GM18526 (cell line): ENCODE results near the gene UBXN11.

Experiments
- POLR2A ChIP-seq: IDR thresholded peaks from 3 replicates; pipeline ENCODE4 v1.6.1; 2011; ENCODE audit not compliant: insufficient read length; ENCODE audit errors: extremely low read depth

The UBXN11 gene

DNA sequence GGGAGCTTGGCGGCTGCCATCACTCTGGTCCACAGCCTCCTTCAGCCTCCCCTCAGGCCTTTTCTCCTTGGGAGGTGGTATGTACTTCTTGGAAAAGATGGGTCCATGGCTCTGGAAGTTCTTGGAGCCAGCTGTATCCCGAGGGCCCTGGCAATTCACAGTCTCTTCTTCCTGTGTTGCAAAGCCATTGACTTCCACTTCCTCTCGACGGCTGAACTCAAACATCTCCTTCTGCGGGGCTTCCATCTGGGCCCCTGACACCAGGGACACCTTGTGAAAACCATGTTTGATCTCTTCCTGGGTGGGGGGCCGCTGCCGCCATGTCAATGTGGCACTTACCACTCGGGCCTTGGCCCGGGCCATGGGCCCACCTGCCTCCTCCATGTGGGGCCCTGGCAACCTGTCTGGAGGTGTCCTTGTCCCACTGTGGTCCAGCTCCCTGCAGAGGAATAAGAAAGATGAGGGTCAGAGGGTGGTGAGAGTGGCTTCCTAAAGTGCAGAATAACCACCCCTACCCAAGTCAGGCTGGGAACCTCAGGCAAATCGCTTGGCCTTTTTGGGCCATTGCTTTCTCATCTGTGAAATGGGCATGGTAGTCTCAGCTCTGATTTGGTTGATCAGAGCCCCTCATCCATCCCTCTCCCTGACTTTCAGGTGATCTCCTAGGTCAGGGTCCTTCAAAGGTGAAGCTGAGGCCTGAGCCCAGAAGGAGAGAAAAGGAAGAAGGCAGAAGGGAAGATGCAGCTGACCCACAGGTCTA lies 40.0 kb upstream of the UBXN11 start:
- TF ChIP-seq POLR2A, result no peak

DNA sequence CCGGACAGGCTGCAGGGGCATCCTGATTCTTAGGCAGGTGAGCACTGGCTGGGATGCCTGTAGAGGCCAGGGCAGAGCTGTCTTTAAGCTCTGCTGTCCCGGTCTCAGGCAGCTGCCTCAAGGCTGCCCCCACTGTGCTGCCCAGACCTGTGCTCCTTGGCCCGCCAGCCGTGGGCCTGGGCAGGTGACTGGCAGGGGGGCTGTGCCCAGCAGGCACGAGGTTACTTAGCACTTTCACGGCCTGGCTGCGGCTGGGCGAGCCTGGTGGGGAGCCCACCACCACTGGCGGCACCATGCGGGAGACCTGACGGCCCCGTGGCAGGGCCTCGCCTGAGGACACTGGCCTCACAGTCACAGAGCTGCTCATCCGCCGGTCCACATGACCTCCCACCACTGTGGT lies 39.3 kb upstream of the UBXN11 start:
- TF ChIP-seq POLR2A, result no peak

DNA sequence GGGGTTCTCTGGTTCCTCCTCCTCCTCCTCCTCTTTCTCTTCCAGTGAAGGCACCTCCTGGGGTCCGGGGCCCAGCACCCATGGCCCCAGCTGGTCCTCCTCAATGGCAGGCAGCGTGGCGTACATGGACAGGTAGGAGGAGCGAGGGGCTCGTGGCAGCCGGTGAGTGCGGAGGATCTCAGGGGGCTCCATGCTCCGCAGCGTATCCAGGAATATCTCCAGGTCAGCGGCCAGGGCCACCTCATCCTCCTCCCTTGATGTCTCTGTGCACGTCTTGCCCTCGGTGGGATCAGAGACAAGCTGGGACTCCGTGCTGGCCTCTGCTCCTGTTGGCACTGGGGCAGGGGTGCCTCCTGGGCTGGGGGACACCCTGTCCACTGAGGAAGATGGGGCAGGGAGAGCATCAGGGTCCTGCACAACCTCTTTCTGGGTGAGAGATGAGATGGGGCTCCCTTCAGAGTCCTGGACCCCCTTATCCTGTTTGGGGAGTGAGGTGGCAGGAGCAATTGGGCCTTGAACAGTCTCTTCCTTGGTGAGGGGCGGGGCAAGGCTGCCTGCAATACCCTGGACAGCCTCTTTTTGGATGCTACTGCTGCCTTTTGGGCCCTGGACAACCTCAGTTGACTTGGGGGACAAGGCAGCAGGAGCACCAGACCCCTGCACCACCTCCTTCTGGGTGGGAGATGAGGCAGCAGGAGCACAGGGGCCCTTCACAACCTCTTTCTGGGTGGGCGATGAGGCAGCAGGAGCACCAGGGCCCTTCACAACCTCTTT lies 37.9 kb upstream of the UBXN11 start:
- TF ChIP-seq POLR2A, result no peak

DNA sequence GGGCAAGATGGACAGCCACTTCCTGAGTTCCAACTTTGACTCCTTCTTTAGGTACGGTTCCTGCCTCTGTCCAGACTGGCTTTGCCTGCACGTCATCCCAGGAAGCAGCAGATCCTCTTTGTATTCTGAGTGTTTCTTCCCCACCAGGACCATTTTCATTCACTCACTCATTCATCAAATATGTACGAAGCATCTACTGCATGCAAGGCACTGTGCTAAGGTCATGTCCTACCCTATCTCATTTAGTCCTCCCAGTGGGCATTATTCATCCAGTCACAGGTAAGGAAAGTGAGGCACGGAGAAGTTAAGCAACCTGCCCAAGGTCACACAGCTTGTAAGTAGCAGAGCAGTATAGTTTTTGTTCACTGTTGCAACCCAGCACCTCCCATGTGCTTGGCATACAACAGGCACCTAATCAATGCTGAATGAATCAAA lies 33.6 kb upstream of the UBXN11 start:
- no peak for TF ChIP-seq POLR2A

DNA sequence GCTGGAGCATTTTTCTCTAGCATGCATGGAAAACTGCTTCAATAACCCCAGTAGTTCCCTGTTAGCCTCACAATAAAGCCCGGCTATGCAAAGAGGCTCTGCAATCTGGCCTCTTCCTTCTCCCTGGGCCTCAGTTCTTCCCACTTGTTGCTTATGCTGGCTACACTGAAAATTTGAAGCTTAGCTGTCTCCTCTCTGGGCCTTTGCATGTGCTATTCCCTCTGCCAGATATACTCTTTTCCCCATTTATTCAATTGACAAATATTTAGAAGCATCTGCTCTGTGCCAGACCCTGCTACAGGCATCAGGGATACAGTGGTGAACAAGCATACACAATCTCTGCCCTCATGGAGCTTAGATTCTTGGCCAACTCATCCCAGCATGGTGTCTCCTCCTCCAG lies 32.2 kb upstream of the UBXN11 start:
- TF ChIP-seq POLR2A, result no peak

DNA sequence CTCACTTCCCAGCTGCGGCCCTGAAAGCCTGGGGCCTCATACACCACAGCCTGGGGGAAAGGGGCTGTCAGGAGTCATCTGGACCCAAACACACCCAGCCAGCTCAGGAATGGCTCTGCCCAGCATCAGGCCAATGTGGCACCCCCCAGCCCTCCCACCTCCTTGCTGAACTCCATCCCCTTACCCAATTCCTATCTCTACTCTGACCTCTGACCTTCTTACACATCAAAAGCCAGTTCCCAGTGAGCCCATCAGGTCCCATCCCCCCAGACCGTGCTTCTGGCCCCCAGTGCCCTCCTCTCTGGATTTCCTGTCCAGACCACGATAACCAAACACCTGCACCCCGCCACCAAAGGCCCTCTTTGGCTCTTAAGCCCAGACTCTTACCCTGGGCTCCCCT lies 31.2 kb upstream of the UBXN11 start:
- TF ChIP-seq POLR2A, result no peak

DNA sequence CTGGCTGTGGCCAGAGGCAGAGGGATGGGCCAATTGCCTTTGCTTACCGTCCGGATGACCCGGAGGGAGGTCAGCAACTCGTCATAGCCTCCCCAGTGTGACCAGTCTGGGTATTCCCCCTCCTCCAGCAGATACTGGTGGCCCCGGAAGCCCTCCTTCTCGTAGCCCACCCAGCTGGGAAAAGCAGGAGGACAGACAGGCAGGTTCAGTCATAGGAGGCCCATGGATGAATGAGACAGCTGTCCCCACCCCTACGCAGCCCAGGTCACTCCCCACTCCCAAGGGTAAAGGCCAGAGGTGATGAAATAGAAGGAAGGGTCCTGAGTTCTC lies 30.7 kb upstream of the UBXN11 start:
- TF ChIP-seq POLR2A, result no peak

DNA sequence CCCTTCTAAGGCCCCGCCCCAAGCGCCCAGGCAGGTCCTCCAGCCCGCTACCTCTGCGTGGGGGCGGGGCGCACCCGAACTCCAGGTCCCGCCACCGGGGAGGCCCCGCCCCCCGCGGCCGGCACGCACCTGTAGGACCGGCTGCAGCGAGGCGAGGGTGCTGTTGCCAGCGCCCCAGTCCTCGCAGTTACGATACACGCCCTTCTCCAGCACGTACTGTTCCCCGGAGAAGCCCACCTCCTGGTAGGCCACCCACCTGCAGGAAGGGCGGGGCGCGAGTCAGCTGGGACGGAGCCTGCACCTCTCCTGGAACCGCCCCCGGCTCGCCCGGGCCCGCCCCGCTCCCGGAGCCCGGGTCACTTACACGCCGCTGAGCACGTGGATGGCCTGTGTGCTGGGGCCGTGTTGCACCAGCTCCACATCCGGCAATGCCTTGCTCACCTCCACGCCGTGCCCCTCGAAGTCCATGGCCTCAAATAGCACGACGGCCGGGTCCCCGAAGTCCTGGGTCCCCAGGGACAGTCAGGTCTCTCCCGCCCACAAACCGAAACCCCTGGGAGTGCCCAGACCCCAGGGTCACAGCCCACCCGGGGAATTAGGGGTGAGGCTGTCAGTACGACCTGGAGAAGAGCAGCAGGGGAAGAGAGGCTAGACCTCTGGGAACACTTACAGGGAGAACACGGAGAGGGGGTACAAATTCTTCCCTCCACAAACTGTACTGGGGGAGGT lies 30.2 kb upstream of the UBXN11 start:
- TF ChIP-seq POLR2A, result no peak

DNA sequence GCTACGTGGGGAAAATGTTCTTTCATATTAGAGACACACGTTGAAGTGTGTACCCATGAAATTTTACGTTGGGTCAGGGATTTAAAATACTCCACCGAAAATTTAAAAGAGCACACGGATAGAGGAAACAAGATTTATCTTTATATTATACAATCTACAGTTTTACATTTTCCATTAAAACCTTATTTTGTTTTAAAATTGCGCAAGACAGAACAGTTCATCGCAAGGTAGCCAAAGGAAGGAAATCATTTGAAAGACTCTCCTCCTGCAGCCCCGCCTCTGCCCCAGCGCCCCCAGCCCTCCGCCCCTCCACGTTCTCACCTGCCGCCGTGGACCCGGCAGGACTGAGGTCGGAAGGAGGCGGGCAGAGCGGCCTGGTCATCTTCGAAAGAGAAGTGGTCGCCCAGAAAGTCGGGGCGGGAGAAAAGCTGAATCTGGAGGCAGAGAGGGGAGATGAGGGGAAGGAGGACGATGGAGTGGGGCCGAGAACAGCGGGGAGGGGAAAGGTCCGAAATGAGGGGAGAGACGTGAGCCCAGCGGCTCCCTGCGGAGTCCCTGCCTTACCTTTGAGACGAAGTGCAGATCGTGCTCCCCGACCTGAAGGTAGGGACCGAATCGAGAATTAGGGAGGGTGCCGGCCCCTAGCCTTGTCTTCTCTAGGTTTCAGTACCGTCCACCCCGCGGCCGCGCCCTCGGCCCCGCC lies 29.5 kb upstream of the UBXN11 start:
- no peak for TF ChIP-seq POLR2A

DNA sequence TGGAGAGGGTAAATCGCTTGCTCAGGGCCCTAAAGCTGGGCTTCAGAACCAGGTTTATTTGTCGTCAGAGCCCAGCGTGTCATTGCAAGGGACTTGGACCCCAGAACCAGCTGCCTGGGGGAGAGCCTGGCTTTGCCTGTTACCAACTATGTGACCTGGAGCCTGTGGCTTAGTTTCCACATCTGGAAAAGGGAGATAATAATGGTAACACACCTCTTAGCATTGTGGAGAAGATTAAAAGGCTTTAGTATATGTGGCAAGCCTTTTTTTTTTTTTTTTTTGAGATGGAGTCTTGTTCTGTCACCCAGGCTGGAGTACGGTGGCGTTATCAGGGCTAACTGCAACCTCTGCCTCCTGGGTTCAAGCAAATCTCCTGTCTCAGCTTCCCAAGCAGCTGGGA lies 23.8 kb upstream of the UBXN11 start:
- TF ChIP-seq POLR2A, result no peak

DNA sequence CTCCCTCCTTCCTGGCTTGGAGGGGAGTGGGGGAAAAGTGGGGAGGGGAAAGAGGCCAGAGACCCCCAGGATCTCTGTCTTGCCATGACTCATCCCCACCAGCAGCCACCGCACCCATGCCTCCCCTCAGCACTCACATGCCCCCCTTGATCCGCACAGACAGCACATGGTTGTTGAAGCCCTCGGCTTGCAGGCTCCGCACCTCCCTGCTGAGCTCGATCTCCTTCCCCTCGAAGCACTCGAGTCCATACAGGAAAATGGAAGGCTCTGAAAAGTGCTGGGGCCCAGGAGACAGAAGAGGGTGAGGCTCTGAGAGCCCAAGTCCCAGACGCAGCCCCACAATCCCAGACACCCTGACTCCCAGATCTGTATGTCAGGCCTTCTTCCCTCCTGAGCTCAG lies 22.2 kb upstream of the UBXN11 start:
- TF ChIP-seq POLR2A, result no peak

DNA sequence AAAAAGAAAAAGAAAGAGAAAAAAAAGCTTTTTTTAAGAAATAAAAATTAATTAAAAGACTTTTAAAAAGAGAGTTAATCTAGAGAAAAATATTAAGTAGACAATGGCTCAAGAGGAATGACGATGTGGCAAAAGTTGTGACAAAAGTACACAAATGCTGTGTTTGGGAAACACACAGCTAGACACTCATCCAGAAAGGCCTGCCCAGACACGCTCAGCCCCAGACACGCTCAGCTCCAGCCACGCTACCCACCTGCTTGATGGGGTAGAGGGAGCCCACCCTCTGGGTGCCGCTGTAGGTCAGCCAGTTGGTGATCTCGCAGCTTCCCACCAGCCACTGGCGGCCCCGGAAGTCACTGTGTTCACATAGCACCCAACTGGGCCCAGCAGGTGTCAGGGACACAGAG lies 21.5 kb upstream of the UBXN11 start:
- TF ChIP-seq POLR2A, result no peak

DNA sequence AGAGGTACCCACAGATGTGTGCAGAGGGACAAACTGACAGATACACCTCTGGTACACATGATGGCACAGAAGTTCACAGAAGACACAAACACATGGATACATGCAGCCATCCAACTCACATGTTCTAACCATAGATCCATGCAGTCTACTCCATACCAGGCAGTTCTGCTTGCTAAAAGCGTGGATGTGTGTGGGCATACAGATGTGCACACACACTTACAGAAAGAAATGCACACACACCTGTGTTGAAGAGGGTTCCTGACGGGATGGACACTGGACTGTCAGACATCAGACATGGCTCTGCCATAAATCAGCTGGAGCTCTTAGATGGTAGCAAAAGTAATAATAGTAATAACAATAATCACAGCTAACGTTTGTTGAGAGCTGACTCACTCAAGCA lies 18.1 kb upstream of the UBXN11 start:
- TF ChIP-seq POLR2A, result no peak

DNA sequence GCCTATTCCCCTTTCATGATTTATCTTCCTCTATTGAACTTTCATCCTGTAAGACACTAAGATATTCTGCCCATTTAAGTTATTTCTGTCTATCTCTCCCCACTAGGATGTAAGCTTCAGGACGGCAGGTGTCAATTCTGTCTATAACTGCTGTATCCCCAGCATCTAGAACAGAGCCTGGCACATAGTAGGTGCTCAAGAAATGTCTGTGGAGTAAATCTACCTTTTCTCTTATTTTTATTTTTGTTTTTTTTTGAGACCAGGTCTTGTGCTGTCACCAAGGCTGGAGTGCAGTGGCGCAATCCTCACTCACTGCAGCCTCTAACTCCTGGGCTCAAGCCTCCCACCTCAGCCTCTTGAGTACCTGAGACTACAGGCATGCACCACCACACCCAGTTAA lies 16.9 kb upstream of the UBXN11 start:
- TF ChIP-seq POLR2A, result no peak

DNA sequence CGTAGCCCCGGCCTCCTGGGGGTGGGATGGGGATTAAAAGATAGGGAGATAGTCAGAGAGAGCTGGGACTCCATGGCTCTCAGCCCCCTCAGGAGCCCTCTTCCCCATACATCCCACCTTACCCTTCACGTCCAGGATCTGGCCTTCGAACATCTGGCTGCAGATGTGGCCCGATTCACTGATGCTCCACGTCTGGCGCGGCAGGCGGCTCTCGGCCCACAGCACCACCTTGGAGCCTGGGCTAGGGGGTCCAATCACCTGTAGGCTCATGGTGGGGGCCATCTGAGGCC lies 15.6 kb upstream of the UBXN11 start:
- no peak for TF ChIP-seq POLR2A
